Limb (tissue), 2 donors: ENCODE measurements around the gene PRMT7.

Source experiments
- DNase-seq, 2 donors: peaks; one replicate each; pipeline ENCODE4 v3.0.0-alpha.2; 2016; ENCODE audit errors: extremely low spot score in 2 of 2

PRMT7 gene, protein sequence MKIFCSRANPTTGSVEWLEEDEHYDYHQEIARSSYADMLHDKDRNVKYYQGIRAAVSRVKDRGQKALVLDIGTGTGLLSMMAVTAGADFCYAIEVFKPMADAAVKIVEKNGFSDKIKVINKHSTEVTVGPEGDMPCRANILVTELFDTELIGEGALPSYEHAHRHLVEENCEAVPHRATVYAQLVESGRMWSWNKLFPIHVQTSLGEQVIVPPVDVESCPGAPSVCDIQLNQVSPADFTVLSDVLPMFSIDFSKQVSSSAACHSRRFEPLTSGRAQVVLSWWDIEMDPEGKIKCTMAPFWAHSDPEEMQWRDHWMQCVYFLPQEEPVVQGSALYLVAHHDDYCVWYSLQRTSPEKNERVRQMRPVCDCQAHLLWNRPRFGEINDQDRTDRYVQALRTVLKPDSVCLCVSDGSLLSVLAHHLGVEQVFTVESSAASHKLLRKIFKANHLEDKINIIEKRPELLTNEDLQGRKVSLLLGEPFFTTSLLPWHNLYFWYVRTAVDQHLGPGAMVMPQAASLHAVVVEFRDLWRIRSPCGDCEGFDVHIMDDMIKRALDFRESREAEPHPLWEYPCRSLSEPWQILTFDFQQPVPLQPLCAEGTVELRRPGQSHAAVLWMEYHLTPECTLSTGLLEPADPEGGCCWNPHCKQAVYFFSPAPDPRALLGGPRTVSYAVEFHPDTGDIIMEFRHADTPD

DNA sequence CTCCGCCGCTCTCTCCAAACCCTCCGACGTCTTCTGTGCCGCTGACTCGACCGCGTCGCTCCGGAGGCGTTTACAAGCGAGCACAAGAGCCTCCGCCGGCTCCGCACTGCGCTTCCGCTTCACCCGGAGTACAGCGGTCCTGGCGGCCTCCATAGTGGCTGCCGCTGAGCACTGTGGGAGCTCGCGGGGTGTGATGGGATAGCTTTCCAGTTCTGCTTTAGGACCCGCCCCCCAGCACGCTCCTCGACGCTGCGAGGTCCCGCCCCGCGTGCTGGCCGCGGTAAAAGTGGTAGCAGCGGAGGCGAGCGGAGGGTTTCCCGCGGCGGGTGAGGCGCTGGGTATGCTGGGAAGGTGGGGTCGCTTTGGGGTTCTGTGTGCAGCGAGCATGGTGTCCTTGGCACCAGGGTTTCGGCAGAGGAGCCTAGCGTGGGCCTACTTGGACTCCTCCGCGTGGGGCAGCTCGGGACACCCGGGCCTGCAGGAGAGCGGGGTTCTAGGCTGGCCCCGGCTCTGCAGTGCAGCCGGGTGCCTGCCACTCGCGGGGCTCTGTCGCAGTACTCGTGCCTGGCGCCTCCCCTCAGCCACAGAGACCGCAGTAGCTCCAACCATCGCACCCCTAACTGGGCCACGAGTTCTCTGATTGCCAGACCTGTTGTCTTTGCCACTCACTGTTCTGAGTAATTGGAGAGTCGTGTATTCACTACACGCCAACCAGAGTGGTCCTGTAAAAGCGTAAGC lies at the start of gene PRMT7, which contains the start of gene SLC7A6OS:
PRMT7 (plus strand) TSS at position 246 of the 738 bp plus-strand sequence. CDS start 4,961 bp downstream, outside the sequence.
SLC7A6OS (minus strand) TSS at position 173 of the 738 bp plus-strand sequence; CDS start at position 153, 20 bp downstream.
- DNase-seq, result peak; percentile 94 to 95

DNA sequence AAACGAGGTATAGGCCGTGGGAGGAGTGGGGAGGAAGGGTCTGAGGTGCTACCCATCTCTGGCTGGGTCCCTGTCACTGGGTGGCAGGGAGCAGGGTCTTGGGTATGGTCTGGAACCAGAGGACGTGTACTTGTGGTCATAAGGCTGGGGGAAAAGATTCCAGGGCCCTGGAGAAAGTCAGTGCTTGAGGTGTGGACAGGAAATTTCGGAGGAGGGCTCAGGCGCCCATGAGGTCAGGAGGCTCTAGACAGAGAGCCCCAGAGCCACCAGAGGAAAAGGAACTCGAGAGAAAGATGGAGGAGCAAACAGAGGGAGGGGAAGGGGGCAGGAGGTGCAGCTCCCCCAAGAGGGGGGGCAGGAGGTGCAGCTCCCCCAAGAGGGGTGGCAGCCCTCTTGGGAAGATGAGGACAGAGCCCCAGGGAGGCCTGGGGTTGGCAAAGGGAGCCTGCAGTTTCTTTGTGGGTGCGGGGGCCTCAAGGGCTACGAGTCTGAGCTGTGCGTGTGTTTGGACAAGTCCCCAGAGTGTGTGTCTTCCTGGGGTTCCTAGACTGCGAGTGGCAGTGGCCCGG lies 47.2 kb upstream of the PRMT7 start:
- DNase-seq, result no peak

DNA sequence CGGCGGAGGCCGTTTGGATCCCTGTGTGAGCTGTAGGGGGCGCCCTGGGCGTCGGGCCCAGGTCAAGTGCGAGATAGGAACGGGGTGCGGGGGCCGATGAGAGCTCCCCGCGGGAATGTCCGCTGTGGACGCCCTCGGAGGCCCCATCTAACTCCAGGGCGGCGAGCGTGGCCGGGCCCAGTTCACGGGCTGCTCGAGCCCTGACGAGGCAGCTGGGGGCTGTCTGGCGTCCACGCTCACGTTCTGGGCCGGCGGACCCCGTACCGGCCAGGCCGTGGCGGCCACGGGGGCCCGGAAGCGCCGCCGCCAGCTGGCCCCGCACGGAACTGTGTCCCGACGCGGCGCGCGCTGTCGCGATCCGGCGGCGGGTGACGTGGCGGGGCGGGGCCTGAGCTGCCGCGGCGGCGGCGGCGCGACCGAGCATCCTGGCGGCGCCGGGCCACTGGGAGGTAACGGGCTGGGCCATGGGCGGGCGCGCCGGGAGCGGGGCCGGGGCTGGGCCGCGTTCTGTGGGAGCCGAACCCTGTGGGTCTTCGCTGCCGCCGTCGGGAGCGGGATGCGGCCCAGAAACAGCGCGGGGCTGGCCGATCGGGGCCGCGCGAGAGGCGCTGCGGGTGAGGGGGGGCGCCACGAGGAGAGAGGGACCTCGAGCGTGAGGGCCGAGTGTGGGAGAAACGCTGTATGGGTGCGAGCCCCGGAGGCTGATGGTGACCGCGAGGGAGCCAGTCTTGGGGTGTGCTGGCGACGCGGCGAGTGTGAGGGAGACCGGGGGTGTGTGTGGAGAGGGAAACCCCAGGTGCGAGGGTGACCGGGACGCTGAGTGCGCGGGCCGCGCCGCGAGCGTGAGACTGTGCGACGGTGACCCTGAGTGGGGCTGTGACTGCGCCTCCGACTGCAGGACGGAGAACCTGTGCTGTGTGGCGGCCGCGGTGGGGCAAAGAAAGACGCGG lies 46.4 kb upstream of the PRMT7 start, which contains the start of gene SLC7A6:
SLC7A6 (plus strand) TSS at position 399 of the 950 bp plus-strand sequence. CDS start 10,201 bp downstream, outside the sequence.
- peak; percentile 46 to 86 for DNase-seq

DNA sequence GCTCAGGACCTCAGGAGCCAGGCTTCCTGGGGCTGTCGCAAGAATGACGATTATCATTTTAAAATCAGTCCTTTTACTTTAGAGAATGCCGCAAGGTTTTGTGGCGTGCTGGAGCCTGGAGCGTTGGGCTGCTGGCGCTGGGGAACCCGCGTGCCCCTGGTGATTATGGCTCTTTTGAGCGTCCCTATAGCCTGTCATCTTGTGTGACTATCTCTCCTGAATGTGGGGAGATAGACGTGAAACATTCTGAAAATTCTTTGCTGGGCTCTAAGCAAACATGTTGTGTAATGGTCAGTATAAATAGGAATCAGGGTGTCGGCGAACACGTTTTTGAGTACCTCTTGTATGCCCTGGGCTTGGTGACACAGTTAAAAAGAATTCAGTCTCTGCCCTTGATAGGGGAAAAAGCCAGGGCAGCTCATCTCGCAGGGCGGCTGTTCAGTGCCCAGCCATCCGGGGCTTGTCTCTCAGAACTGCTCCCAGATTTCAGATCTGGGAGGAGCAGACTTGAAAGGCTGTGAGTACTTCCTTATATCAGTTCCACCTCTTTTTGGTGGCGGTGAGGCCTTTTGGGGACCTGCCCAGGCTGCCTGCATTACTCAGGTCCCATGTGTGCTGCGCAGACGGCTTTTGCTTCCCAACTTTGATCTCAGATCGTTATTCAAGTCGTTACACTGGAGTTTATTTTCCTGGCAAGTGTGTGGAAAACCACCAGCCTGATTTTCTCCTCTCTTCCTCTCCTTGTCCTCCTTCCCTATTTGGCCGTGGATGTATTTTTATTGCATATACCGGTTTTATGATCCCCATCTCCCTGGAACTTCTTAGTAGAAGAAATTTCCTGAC lies 45.5 kb upstream of the PRMT7 start:
- peak in 1 of 2 donors; percentile 45 for DNase-seq

DNA sequence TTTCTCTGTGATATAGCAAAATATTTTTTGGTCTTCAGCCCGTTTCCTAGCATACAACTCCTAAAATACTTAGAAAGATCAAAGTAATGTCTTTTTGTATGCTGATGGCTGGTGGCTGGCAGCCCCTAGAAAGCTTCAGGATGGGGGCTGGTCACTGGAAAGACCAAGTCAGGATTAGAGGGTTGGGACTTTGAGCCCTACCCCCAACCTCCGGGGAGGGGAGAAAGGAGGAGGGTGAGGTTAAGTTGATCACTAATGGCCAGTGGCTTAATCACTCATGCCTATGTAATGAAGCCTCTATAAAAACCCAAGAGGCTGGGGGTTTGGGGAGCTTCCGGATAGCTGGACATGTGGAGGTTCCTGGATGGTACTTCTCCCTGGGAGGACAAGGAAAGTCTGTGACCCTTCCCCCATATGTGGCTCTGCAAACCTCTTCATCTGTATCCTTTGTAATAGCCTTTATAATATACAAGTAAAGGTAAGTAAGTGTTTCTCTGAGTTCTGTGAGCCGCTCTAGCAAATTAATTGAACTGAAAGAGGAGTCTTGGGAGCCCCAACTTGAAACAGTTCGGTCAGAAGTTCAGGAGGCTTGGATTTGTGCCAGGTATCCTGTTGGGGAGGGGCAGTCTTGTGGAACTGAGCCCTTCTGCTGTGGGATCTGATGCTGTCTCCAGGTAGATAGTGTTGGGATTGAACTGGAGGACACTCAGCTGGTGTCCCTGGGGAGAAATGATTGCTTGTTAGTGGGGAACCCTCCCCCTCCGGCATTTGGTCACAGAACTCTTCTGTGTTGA lies 43.0 kb upstream of the PRMT7 start:
- DNase-seq, result peak in 1 of 2 donors; percentile 42

DNA sequence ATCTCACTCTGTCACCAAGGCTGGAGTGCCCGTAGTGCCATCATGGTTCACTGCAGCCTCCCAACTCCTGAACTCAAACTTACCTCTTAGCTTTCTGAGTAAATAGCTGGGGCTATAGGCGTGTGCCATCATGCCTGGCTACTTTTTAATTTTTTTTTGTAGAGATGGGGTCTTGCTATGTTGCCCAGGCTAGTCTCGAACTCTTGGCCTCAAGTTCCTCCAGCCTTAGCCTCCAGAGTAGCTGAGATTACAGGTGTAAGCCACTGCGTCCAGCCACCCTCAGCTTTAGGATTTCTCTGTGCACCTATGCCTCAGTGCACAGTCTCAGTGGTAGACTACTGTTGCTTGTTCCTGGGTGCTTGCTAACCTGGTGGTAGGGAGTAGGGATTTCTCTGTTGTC lies 41.0 kb upstream of the PRMT7 start:
- no peak for DNase-seq

DNA sequence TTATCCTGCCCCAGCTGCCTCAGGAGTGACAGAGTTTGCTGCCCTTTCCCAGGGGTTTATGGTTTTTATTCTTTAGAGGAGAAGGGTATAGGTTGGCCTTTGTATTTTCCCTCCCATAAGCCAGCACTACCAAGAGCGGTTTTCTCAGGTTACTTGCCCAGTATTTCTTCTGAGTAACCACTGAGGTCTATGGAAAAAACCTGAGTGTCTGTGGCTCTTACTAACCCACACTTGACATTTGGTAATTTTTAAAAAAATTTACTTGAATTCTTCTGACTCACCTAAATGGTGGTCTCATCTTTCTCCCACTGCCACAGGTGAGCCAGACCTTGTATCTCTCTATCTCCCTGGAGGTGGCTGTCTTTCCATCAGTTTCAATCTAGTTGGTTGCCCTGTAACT lies 40.5 kb upstream of the PRMT7 start:
- no peak for DNase-seq

DNA sequence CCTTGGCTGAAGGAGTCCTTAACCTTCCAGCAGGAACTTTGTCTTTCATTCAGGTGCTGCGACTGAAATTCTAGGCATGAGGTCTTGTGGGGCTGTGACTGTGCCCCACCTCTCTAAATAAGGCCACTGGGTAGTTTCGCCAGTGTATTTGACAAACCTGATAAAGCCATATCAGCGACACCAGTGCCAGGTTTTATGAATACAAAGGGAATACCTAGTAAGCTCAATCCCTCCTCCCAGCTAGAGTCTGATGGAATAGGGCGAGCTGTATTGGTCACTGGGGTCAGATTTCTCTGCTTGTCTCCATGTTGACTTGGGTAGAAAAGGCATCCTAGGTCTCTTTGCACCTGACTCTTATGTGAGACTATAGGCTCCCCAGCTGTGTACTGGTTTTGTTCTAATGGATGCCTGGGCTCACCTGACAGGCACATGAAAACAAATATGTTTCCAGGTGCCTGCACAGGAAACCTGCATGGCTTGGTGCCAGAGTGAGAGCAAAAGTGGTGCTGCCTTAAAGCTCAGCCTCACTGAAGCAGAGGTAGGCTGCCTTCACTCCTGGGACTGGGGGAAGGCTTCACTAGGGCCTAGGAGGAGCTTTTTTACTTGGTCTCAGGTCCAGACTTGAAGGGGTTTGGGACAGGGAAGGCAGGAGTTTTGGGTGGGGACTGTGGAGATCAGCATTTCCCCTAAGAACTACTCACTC lies 38.2 kb upstream of the PRMT7 start:
- DNase-seq, result no peak

DNA sequence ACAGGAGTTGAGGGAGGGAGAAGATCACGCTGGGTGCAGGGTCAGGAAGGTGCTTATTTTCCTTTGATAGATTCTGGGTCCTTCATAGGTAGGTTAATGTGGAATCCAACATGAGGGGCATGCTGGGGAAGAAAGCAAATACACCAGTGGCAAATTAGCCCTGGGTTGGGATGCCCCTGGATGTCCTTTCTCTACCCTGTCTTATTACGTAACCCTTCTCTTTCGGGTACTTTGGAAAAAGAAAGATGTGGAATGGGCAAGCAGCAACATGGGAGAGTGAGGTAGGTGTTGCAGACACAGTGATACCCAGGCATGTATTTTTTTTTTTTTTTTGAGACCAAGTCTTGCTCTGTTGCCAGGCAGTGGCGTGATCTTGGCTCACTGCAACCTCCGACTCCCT lies 37.4 kb upstream of the PRMT7 start:
- no peak for DNase-seq

DNA sequence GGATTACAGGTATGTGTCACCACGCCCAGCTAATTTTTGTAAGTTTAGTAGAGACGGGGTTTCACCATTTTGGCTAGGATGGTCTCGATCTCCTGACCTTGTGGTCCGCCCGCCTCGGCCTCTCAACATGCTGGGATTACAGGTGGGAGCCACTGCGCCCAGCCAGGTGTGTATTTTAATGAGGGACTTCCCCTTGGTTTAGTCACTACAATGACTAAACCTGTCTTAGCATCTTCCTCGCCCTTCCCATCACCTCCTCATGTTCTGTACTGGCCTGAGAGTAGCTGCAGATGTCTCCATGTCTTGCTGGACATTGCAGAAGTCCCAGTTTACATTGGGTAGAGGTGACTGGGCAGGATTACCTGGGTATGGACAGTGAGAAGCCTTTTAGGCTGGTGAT lies 36.9 kb upstream of the PRMT7 start:
- DNase-seq, result no peak

DNA sequence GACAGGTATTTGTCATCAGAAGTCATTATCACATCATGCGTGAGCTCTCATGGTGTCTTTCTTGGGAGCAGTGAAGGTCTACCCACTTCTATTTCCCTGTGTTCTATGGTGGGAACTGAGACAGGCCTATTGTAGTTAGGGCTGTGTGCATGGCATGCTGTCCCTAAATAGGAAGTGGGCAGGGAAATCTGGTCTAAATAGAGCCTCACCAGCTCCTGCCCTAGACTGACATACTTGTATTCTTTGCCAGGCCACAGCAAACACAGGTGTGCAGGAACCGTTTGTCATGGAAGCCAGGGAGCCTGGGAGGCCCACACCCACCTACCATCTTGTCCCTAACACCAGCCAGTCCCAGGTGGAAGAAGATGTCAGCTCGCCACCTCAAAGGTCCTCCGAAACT lies 36.4 kb upstream of the PRMT7 start:
- DNase-seq, result no peak

DNA sequence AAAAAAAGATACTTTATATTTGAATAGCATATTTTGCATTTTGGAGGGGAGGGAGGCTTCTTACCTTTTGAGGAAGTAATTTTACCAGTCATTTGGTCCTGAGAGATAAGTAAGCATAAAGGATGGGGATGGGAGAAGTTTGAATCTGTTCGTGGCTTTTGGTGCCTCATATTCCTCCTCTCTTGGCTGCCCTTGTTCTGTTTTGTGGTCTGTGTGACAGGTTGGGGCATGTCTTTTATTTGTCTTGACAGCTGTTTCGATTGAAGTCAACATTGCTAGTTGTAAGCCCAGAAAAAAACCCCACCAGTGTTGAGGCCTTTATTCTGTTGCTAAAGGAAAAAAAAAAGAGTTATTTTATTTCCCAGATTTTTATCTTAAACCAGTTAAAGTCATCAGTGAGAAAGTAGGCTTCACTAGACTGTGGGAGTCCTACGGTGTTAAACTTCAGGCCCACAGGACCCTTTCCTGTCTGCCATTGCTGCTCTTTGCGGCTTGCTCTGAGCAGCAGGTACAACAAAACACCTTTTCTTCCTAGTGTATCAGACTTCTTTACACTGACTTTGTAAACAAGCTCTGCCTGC lies 35.1 kb upstream of the PRMT7 start:
- DNase-seq, result no peak

DNA sequence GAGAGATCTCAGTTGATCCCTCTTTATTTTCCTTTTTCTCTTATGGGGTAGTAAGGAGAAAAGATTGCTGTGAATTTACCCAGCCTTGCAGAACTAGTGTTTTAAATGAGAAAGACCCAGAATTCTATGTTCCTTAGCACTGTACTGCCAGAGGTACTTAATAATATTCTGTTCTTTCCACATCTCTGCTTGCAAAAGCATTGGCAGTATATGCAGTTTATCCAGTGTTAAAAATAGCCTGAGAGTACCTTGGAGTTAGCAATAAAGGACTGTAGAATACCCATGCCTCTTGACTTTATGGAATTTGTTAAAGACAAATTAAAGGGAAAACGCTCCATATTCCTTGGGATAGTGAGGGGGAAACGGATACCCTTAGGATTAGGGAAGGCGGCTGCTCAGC lies 34.6 kb upstream of the PRMT7 start:
- no peak for DNase-seq

DNA sequence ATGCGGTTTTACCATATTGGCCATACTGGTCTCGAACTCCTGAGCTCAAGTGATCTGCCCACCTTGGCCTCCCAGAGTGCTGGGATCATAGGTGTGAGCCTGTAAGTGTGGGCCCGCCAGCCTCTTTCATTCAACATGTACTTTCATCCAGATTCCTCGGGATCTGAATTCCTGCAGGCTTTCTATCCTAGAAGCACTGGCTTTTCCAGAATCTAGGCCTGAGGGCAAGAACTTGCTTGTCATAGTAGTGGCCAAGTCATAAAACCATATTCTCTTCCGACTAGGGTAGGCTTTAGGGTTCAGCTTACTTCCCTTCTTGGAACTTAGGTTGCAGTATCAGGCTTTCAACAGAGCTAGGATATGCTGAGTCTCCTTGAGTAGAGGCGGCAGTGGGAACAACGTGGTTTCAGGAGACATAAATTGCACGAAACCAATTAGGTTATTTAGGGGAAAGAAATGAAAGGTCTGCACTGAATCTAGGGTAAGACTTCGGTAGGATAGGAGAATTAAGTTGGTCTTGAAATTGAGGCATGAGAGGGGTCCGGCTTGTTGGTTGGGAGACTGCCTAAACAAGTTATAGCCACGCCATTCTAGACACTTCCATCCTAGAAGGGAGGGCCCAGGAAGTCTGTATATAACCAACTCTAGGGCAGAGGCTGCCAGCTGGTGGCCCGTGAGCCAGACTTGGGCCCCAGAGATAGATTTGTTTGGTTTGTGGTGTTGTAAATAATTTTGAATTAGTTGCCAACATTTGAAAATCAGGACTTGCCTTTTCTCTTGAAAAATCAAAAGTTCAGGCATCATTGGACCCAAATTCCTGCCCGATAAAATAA lies 30.9 kb upstream of the PRMT7 start:
- DNase-seq, result no peak

DNA sequence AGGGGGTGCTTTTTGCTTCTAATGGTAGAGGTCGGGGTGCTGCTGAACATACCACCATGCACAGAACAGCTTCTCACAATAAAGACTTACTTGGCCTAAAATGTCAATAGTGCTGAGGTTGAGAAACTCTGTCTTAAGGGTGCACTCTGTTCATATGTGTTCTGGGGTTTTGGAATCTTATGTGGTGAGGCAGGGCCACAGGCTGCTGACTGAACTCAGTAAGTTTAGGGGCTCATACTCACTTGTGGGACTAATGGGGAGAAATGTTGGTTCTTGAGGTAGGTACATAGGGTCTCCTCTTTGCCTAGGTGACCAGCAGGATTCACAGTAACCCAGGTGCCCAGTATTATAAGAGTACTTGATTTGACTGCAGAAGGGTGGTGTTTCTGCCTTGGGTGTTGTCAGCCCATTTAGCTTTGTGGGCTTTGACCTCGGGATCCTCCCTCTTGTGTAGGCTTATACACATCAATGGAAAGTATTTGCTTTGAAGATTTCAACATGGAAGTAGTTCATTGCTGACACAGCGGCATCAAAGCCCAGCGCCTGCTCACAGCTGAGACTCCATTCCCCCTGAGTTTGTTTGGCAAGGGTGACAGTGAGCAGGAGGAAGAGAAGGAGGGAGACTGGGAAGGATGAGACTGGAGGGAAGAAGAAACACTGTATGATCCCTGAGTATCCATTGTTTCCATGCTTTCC lies 29.3 kb upstream of the PRMT7 start:
- no peak for DNase-seq

DNA sequence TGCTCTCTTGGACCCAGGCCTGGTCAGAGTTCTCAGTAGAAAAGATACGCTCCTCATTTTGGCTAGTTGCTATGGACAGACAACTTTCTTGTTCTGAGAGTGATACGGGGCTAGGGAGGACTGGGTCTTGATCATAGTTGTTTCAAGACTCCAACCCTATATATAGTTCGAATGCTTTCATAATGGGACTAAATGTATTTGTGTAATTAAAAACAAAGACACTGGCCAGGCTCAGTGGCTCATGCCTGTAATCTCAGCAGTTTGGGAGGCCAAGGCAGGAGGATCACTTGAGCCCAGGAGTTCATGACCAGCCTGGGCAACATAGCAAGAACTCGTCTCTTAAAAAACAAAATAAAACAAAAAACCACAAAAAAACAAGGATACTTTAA lies 28.8 kb upstream of the PRMT7 start:
- DNase-seq, result no peak
